ENCODE measurements around the gene KCNB1.

Gene KCNB1

GRCh38 chr20:49348563-49348962 lies 133.9 kb downstream of the KCNB1 start:
- Mint-ChIP-seq H3K9me3 (no peaks in the 10 kb centered on the region), H3K36me3 (ENCODE audit: low read depth) (no peaks in the 10 kb centered on the region), H3K27me3 (ENCODE audit: low read depth) (peaks cover 26% of the 10 kb centered on the region), H3K27ac (no peak overlapping the region), H3K4me1 (peaks cover 30% of the 10 kb centered on the region), H3K4me3 (no peak overlapping the region)
- no peak for TF ChIP-seq CTCF (IDR thresholded peaks at IDR 0.05; ENCODE audit: unreplicated experiment in 3 of 3)

GRCh38 chr20:49347156-49347555 lies 135.3 kb downstream of the KCNB1 start:
- H3K27me3 Mint-ChIP-seq (ENCODE audit: low read depth): peaks cover 38% of the 10 kb centered on the region
- H3K36me3 Mint-ChIP-seq (ENCODE audit: low read depth): no peaks in the 10 kb centered on the region
- peak overlapping the region in 1 of 3 experiments; percentile 72 for H3K27ac Mint-ChIP-seq
- H3K4me1 Mint-ChIP-seq: peaks cover 38% of the 10 kb centered on the region
- no peaks in the 10 kb centered on the region for H3K9me3 Mint-ChIP-seq
- H3K4me3 Mint-ChIP-seq: no peak overlapping the region
- TF ChIP-seq CTCF (IDR thresholded peaks at IDR 0.05; ENCODE audit: unreplicated experiment in 3 of 3): no peak

GRCh38 chr20:49346682-49347081 lies 135.8 kb downstream of the KCNB1 start:
- Mint-ChIP-seq H3K4me3 (no peak overlapping the region), H3K4me1 (peaks cover 38% of the 10 kb centered on the region), H3K36me3 (ENCODE audit: low read depth) (no peaks in the 10 kb centered on the region), H3K27ac (peak overlapping the region in 2 of 3 experiments; percentile 35 to 60), H3K9me3 (no peaks in the 10 kb centered on the region), H3K27me3 (ENCODE audit: low read depth) (peaks cover 36% of the 10 kb centered on the region)
- TF ChIP-seq CTCF (IDR thresholded peaks at IDR 0.05; ENCODE audit: unreplicated experiment in 3 of 3): no peak

GRCh38 chr20:49345524-49345923 lies 136.9 kb downstream of the KCNB1 start:
- H3K4me3 Mint-ChIP-seq: peak overlapping the region in 1 of 3 experiments; percentile 41
- H3K36me3 Mint-ChIP-seq (ENCODE audit: low read depth): no peaks in the 10 kb centered on the region
- peaks cover 44% of the 10 kb centered on the region for H3K27me3 Mint-ChIP-seq (ENCODE audit: low read depth)
- peaks cover 38% of the 10 kb centered on the region for H3K4me1 Mint-ChIP-seq
- no peak for TF ChIP-seq CTCF (IDR thresholded peaks at IDR 0.05; ENCODE audit: unreplicated experiment in 3 of 3)
- no peaks in the 10 kb centered on the region for H3K9me3 Mint-ChIP-seq
- peak overlapping the region; percentile 59 to 61 (median 60) for H3K27ac Mint-ChIP-seq

GRCh38 chr20:49344975-49345374 lies 137.5 kb downstream of the KCNB1 start:
- peaks cover 38% of the 10 kb centered on the region for H3K4me1 Mint-ChIP-seq
- no peak for TF ChIP-seq CTCF (IDR thresholded peaks at IDR 0.05; ENCODE audit: unreplicated experiment in 3 of 3)
- peaks cover 45% of the 10 kb centered on the region for H3K27me3 Mint-ChIP-seq (ENCODE audit: low read depth)
- no peaks in the 10 kb centered on the region for H3K9me3 Mint-ChIP-seq
- no peaks in the 10 kb centered on the region for H3K36me3 Mint-ChIP-seq (ENCODE audit: low read depth)
- H3K4me3 Mint-ChIP-seq: peak overlapping the region in 1 of 3 experiments; percentile 21
- peak overlapping the region; percentile 59 to 61 (median 60) for H3K27ac Mint-ChIP-seq

GRCh38 chr20:49344140-49344539 lies 138.3 kb downstream of the KCNB1 start:
- TF ChIP-seq CTCF (IDR thresholded peaks at IDR 0.05; ENCODE audit: unreplicated experiment in 3 of 3): no peak
- Mint-ChIP-seq H3K4me3 (no peak overlapping the region), H3K9me3 (no peaks in the 10 kb centered on the region), H3K4me1 (peaks cover 38% of the 10 kb centered on the region), H3K36me3 (ENCODE audit: low read depth) (no peaks in the 10 kb centered on the region), H3K27ac (no peak overlapping the region), H3K27me3 (ENCODE audit: low read depth) (peaks cover 45% of the 10 kb centered on the region)

Data from nephron (organoid).